K562 (cell line): Measurements from ENCODE around the gene GDF7. TPM values are rescaled to one million over a fixed set of nuclear protein-coding genes. Genes with fewer than 3 reads are reported as not detected.

ENCODE experiments used
- HDAC1 ChIP-seq, 2 experiments: fragments of 450-650 bp; IDR thresholded peaks; 2 replicates each; pipeline ENCODE4 v1.6.1; 2016 to 2017; ENCODE audit warnings: inconsistent platforms in 1 of 2, mild to moderate bottlenecking in 1 of 2, moderate library complexity in 1 of 2
- HMG20A ChIP-seq: fragments of 450-650 bp; formaldehyde crosslinking; conservative IDR thresholded peaks from 2 replicates; pipeline ENCODE4 v1.4.0; 2020; ENCODE audit warnings: mild to moderate bottlenecking, mixed read lengths
- KLF1 ChIP-seq: fragments of 450-650 bp; IDR thresholded peaks from 2 replicates; pipeline ENCODE4 v1.6.1; 2016; ENCODE audit warnings: missing genetic modification characterization, missing compliant biosample characterization
- NCOA1 ChIP-seq: fragments of 450-650 bp; IDR thresholded peaks from 2 replicates; pipeline ENCODE4 v1.6.1; 2016; ENCODE audit warnings: low read depth
- PREB ChIP-seq: sonication (generic); formaldehyde crosslinking; IDR thresholded peaks from 2 replicates; pipeline ENCODE4 v1.8.1; 2023; ENCODE audit warnings: mild to moderate bottlenecking, missing genetic modification reagents
- PYGO2 ChIP-seq: fragments of 450-650 bp; IDR thresholded peaks from 2 replicates; pipeline ENCODE4 v1.6.1; 2016; ENCODE audit warnings: mild to moderate bottlenecking, missing genetic modification characterization, moderate library complexity, missing compliant biosample characterization
- RAD21 ChIP-seq, 2 experiments: fragments of 250-450 bp in 1 of 2; fragments of 450-650 bp in 1 of 2; sonication (Bioruptor Pico) in 1 of 2; formaldehyde crosslinking in 1 of 2; IDR thresholded peaks in 1 of 2; conservative IDR thresholded peaks in 1 of 2; 2 replicates each; pipeline versions ENCODE4 v1.4.0 to v1.8.0; 2020 to 2022; ENCODE audit warnings: mild to moderate bottlenecking in 2 of 2, moderate library complexity in 1 of 2
- RBM39 ChIP-seq: fragments of 200-400 bp; formaldehyde crosslinking; optimal IDR thresholded peaks from 2 replicates; pipeline ENCODE3; 2018; ENCODE audit warnings: low read depth, low read length
- SMARCA4 ChIP-seq: fragments of 450-650 bp; IDR thresholded peaks from 2 replicates; pipeline ENCODE4 v1.6.1; 2016
- YY1 ChIP-seq, 3 experiments: IDR thresholded peaks; 2 replicates each; pipeline ENCODE4 v1.6.1; 2011; ENCODE audit warnings: low read length in 2 of 3, mild to moderate bottlenecking in 2 of 3, moderate library complexity in 2 of 3, borderline replicate concordance in 1 of 3, control low read depth in 1 of 3, low read depth in 1 of 3; ENCODE audit not compliant: insufficient read depth in 3 of 3, insufficient replicate concordance in 2 of 3, control insufficient read depth in 1 of 3, insufficient read length in 1 of 3; ENCODE audit errors: extremely low read depth in 1 of 3
- ZBTB17 ChIP-seq: fragments of 450-650 bp; formaldehyde crosslinking; IDR thresholded peaks from 2 replicates; pipeline ENCODE4 v1.4.0; 2020; ENCODE audit warnings: mild to moderate bottlenecking
- ZNF644 ChIP-seq: fragments of 200-800 bp; sonication (Bioruptor generic); IDR thresholded peaks from 2 replicates; pipeline ENCODE4 v1.6.1; 2016; ENCODE audit warnings: low read depth, missing genetic modification characterization, missing compliant biosample characterization
- polyA plus RNA-seq, 8 experiments: library from polyadenylated mRNA; depleted of rRNA in 4 of 8; stranded (reverse) in 5 of 8; unstranded in 3 of 8; fragments of >200 nt; fragmentation: Nextera tagmentation in 2 of 8; fragmentation: Illumina TruSeq in 1 of 8; extraction: Ambion mirVana in 2 of 8; extraction: Trizol in 1 of 8; gene quantifications; 2 replicates each; pipeline versions ENCODE4 v1.2.1 to v1.2.3, GENCODE V29; 2011 to 2014; ENCODE audit warnings: inconsistent platforms in 1 of 8, missing spikeins in 1 of 8
- total RNA-seq, 7 experiments: library from RNA; depleted of rRNA in 6 of 7; stranded (reverse); fragments of >200 nt in 6 of 7; fragmentation: Illumina TruSeq in 2 of 7; extraction: Trizol in 2 of 7; gene quantifications; 2 replicates each; pipeline versions ENCODE4 v1.2.1 to v1.2.3, GENCODE V29; 2011 to 2021; ENCODE audit warnings: low replicate concordance in 1 of 7
- TF ChIP-seq, protein P1 (sequence below): fragments of 250-450 bp; sonication (Bioruptor Pico); IDR thresholded peaks from 2 replicates; pipeline ENCODE4 v1.5.0; 2021; ENCODE audit warnings: mild to moderate bottlenecking, moderate library complexity

Gene GDF7
- total and polyA plus RNA-seq, 9 of the 15 experiments (the other 6 are each of a cell fraction or from before 2014, with no cell fraction given) = 0.01 TPM; not detected in 7

- TF ChIP-seq, protein P1, sequence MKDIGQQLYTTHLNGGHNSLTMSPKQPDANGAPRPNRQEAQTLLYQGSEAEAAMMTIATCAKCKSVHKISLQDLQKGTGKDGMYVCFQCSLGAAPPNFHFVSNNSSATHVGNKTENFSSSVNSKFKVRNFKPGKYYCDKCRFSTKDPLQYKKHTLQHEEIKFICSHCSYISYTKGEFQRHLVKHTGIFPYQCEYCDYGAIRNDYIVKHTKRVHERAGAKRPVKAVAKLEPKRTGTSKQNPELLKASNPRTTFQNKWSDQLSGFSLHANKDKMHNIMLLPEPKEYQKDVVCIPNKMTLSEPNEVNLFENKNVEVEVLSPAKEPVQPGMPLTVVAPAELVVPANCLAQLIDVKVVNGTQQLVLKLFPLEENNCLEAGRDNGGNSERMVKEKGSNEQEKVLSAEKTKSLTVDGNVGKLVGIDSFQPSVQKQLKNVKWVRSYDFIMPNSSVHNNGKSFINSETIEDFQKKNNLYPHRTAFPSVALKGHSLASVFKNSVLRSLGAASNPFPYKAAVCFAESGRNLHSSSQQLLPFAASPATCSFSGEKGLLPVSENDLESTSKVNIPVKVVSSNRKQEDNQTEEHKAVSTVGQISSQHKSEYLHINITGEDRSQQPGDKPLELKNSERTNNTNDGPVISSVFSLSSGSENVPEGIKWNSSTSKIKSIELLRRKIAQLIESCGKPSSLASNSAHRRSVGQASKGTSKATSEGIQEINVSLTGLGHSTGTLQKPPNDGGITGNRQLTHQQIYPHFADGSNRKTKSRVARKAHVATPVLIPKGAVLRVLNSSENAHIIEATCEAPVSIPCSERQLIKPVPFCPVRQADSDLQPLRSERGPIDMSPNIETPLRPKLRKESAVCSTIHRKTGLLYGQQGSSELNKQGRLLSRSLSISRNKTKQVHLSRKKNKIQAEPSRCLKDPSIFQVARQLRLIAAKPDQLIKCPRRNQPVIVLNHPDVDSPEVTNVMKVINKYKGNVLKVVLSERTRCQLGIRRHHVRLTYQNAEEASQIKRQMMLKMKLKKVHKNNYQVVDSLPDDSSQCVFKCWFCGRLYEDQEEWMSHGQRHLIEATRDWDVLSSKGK (CRISPR knock-in tag) = no peak
- TF ChIP-seq ZBTB17 (CRISPR knock-in tag) = no peak
- TF ChIP-seq PREB = no peak
- no peak for TF ChIP-seq RBM39
- no peak for TF ChIP-seq RAD21 (CRISPR knock-in tag; conservative IDR thresholded peaks at IDR 0.05 in 1 of 2, IDR thresholded peaks at IDR 0.05 in 1 of 2)
- TF ChIP-seq PYGO2 (tag) = no peak
- no peak for TF ChIP-seq HMG20A (CRISPR knock-in tag)
- TF ChIP-seq SMARCA4 = no peak
- TF ChIP-seq HDAC1 (IDR thresholded peaks at IDR 0.05) = no peak
- TF ChIP-seq ZNF644 (tag) = no peak
- TF ChIP-seq YY1 (IDR thresholded peaks at IDR 0.05; ENCODE audit: borderline replicate concordance in 1 of 3, control insufficient read depth in 1 of 3, extremely low read depth in 1 of 3, insufficient read depth in 3 of 3, insufficient read length in 1 of 3, insufficient replicate concordance in 2 of 3, low read depth in 1 of 3, low read length in 2 of 3) = no peak
- TF ChIP-seq KLF1 = no peak
- TF ChIP-seq NCOA1 = no peak
These were observed 28.9 kb upstream of the GDF7 start (continued) for GRCh38 chr2:20638014-20638413.
